Heart left ventricle (tissue), 16 donors: Measurements from ENCODE around the gene BLM. TPM values are rescaled to one million over a fixed set of nuclear protein-coding genes. Genes with fewer than 3 reads are reported as not detected.

Source experiments
- ATAC-seq, 4 donors: fragments of 200-7000 bp; cut with Tn5 transposase; one replicate each; pipeline ENCODE4 v1.9.1; 2020 to 2022; ENCODE audit warnings: moderate library complexity in 4 of 4, mild to moderate bottlenecking in 3 of 4, moderate number of reproducible peaks in 1 of 4
- DNase-seq, 5 donors: peaks; one replicate each; pipeline ENCODE4 v3.0.0-alpha.2; 2020
- H3K27ac ChIP-seq, 12 donors: fragments of 200-600 bp; sonication (generic) in 4 of 12; one replicate each; pipeline versions ENCODE4 v1.5.0 to v1.8.0; 2016 to 2022; ENCODE audit warnings: mild to moderate bottlenecking in 2 of 12
- H3K27me3 ChIP-seq, 9 donors: fragments of 200-600 bp; sonication (generic) in 2 of 9; one replicate each; pipeline versions ENCODE4 v1.5.1 to v1.8.0; 2016 to 2022; ENCODE audit warnings: mild to moderate bottlenecking in 3 of 9
- H3K36me3 ChIP-seq, 9 donors: fragments of 200-600 bp; sonication (generic) in 2 of 9; one replicate each; pipeline versions ENCODE4 v1.5.0 to v1.8.0; 2018 to 2022; ENCODE audit warnings: mild to moderate bottlenecking in 2 of 9
- H3K4me1 ChIP-seq, 12 donors: fragments of 200-600 bp; sonication (generic) in 4 of 12; one replicate each; pipeline versions ENCODE4 v1.5.0 to v1.8.0; 2016 to 2022; ENCODE audit warnings: mild to moderate bottlenecking in 3 of 12
- H3K4me3 ChIP-seq, 12 donors: fragments of 200-600 bp; sonication (generic) in 4 of 12; one replicate each; pipeline versions ENCODE4 v1.5.0 to v1.8.0; 2017 to 2022; ENCODE audit warnings: mild to moderate bottlenecking in 9 of 12, moderate library complexity in 4 of 12
- H3K9me3 ChIP-seq, 12 donors: fragments of 200-600 bp; sonication (generic) in 4 of 12; one replicate each; pipeline versions ENCODE4 v1.5.0 to v1.8.0; 2016 to 2022; ENCODE audit warnings: mild to moderate bottlenecking in 1 of 12
- CTCF ChIP-seq, 12 donors: fragments of 200-600 bp; sonication (generic) in 4 of 12; IDR thresholded peaks; one replicate each; pipeline versions ENCODE4 v1.5.0 to v1.8.0; 2018 to 2022; ENCODE audit warnings: antibody characterized with exemption in 12 of 12, mild to moderate bottlenecking in 5 of 12
- POLR2A ChIP-seq, 2 donors: fragments of 450-650 bp; IDR thresholded peaks; one replicate each; pipeline ENCODE4 v1.6.1; 2017; ENCODE audit warnings: antibody characterized with exemption in 2 of 2, mild to moderate bottlenecking in 2 of 2, moderate library complexity in 2 of 2
- WGBS, 4 donors: extraction: QIAGEN DNeasy Blood & Tissue Kit in 2 of 4; methylation state at CpG; one replicate each; pipeline versions ENCODE4 v1.1.5 to v1.1.7; 2013 to 2018; 5-methylcytosine and 5-hydroxymethylcytosine counted together
- intact Hi-C, 10 donors: fragments of 100-400 bp; cut with DNase I; formaldehyde crosslinking; loops; one replicate each; pipeline versions ENCODE4 v1.11.1 to v1.14.2; 2022
- polyA plus RNA-seq, 2 donors: library from polyadenylated mRNA; stranded (reverse); fragments of 200-250 nt; gene quantifications; one replicate each; pipeline ENCODE4 v1.2.3, GENCODE V29; 2013
- total RNA-seq, 9 donors: library from RNA; depleted of rRNA in 2 of 9; stranded (reverse); fragments of >200 nt in 2 of 9; fragmentation: NEBNext Ultra II Directional in 3 of 9; extraction: Animal tissue kit (Norgen Biotek cat#: 25700) in 3 of 9; gene quantifications; one replicate each; pipeline versions ENCODE4 v1.1.0 to v1.2.4, GENCODE V29; 2016 to 2023
- donor health status: ischemic (EF 13 %, LVEDD 7.1; RV severe dilation, severe dysfunction).
- donor health status: healthy with polysubstance abuse.
- donor health status: DM: no; HTN: yes; CAD: no.
- donor health status: DM: no; HTN: no; CAD: no.
- donor health status: ischemic (EF 25% LVEDD 6.9; RV normal size, moderate dysfunction).
- donor health status: ischemic (EF 25% LVEDD 5.7; RV mildly dilated, moderate dysfunction).
- donor health status: healthy.
- donor health status: DM: yes; HTN: yes; CAD: no.
- donor health status: ischemic (EF 35%, LVEDD 5.7; RV mildly dilated, moderate dysfunction).
- donor health status: nonischemic (EF 11% LVEDD 7.7; RV severe dilation, severe dysfunction).
- donor health status: DM: yes; HTN: yes; CAD: no.
- donor health status: PGD.
- donor health status: ischemic (EF 29% LVEDD 5.4; RV normal size, mild dysfunction).
- donor health status: nonischemic (EF 23%, LVEDD 6.1; RV moderate dilation, normal function).

The BLM gene
- total and polyA plus RNA-seq, 11 donors: 4.3 to 39.6 (median 12.2) TPM

DNA sequence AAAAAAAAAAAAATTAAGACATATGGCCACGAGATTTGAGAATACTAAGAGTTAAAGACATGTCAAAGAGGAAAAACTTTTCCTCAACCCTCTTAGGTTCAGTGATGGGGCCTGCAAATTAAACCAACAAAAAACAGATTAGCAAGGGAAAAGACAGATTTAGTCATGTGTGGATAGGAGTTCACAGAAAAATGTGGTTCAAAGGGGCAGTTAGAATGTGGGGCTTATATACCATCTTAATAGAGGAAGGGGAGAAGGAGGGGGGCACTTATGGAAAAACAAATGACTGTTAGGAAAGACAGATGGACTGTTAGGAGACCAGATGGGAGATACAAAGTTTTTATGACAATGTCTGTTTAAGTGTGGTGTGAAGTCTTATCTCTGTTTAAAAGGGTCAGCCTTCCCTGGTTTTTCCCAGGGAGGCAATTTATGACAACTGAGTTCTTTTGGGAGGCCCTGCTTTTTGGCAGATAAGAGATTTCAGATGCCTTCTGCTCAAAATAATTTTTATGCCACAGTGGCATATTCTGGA lies 82.6 kb downstream of the BLM start:
- no peak for DNase-seq
- no peaks in the 10 kb centered on the region for H3K9me3 ChIP-seq
- H3K4me3 ChIP-seq: no peak overlapping the region
- H3K27ac ChIP-seq: no peak overlapping the region
- no peaks in the 10 kb centered on the region for H3K27me3 ChIP-seq
- no peaks in the 10 kb centered on the region for H3K4me1 ChIP-seq
- no peak for TF ChIP-seq POLR2A (IDR thresholded peaks at IDR 0.05)
- no peak for TF ChIP-seq CTCF (IDR thresholded peaks at IDR 0.05)
- intact Hi-C loops: no loop called here
- no peak for ATAC-seq
- no peaks in the 10 kb centered on the region for H3K36me3 ChIP-seq
- 84 to 93% (median 91%) methylated on average over 1 of the region's 1 CpG for WGBS, 4 donors

DNA sequence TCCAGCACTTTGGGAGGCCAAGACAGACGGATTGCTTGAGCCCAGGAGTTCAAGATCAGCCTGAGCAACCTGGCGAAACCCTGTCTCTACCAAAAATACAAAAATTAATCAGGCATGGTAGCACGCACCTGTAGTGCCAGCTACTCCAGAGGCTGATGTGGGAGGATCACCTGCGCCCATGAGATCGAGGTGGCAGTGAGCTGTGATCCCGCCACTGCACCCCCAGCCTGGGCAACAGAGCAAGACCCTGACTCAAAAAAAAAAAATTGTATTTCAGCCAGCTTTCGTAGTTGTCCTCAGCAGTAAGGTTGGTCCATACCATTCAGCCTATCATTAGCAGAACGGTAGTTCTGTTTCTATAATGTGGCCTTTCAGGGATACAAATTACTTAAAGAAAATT lies 84.7 kb downstream of the BLM start:
- Histone ChIP-seq H3K4me3 (no peak overlapping the region), H3K36me3 (no peaks in the 10 kb centered on the region), H3K27me3 (no peaks in the 10 kb centered on the region), H3K4me1 (no peaks in the 10 kb centered on the region), H3K27ac (no peak overlapping the region), H3K9me3 (no peaks in the 10 kb centered on the region)
- intact Hi-C loops: no loop called here
- ATAC-seq (no peak), DNase-seq (no peak)
- WGBS, 4 donors: 87 to 97% (median 96%) methylated on average over 8 of the region's 8 CpGs
- no peak for TF ChIP-seq CTCF (IDR thresholded peaks at IDR 0.05)

- Histone ChIP-seq H3K27me3 (no peaks in the 10 kb centered on the region), H3K4me1 (peaks cover 0 to 32% (median 0%) of the 10 kb centered on the region in 12 donors), H3K4me3 (peak overlapping the region in 1 of 12 donors; percentile 20), H3K27ac (peak overlapping the region in 1 of 12 donors; percentile 67), H3K36me3 (peaks cover 0 to 4% (median 0%) of the 10 kb centered on the region in 9 donors), H3K9me3 (no peaks in the 10 kb centered on the region)
- no peak for TF ChIP-seq POLR2A (IDR thresholded peaks at IDR 0.05)
- no peak for TF ChIP-seq CTCF (IDR thresholded peaks at IDR 0.05)
- intact Hi-C loops: no loop called here
- ATAC-seq (no peak), DNase-seq (no peak)
- 90 to 94% (median 92%) methylated on average over 8 of the region's 8 CpGs for WGBS, 4 donors
Observed at GRCh38 chr15:90807074-90807785, 90.1 kb downstream of the BLM start.

- Histone ChIP-seq H3K27ac (peak overlapping the region in 1 of 12 donors; percentile 67), H3K9me3 (no peaks in the 10 kb centered on the region), H3K27me3 (no peaks in the 10 kb centered on the region), H3K4me3 (peak overlapping the region in 1 of 12 donors; percentile 20), H3K36me3 (peaks cover 0 to 4% (median 0%) of the 10 kb centered on the region in 9 donors), H3K4me1 (peaks cover 0 to 35% (median 0%) of the 10 kb centered on the region in 12 donors)
- intact Hi-C loops: no loop called here
- WGBS, 4 donors: 90 to 95% (median 91%) methylated on average over 2 of the region's 2 CpGs
- DNase-seq (no peak), ATAC-seq (no peak)
- TF ChIP-seq POLR2A (IDR thresholded peaks at IDR 0.05): no peak
- no peak for TF ChIP-seq CTCF (IDR thresholded peaks at IDR 0.05)
Observed at GRCh38 chr15:90807786-90808086, 90.6 kb downstream of the BLM start.
